ENCODE measurements around the gene DPH2.

DPH2 gene

GRCh38 chr1:43963890-43964289, 5.9 kb upstream of the DPH2 start:
- no peaks in the 10 kb centered on the region for H3K36me3 ChIP-seq (ENCODE audit: insufficient read depth, low read length)

GRCh38 chr1:43965316-43965715, 4.5 kb upstream of the DPH2 start:
- Histone ChIP-seq H3K27me3 (ENCODE audit: insufficient read depth, low read length, poor library complexity, severe bottlenecking) (no peaks in the 10 kb centered on the region), H3K4me2 (ENCODE audit: low read depth, low read length, poor library complexity, severe bottlenecking) (no peak overlapping the region), H3K36me3 (ENCODE audit: insufficient read depth, low read length) (no peaks in the 10 kb centered on the region), H3K4me1 (ENCODE audit: insufficient read depth, low read length, poor library complexity, severe bottlenecking) (no peaks in the 10 kb centered on the region), H3K9me2 (replicated peaks; ENCODE audit: low read depth, low read length) (no peaks in the 10 kb centered on the region), H2AFZ (ENCODE audit: low read length) (no peak overlapping the region), H3F3A (ENCODE audit: low read depth) (no peaks in the 10 kb centered on the region), H4K20me1 (ENCODE audit: insufficient read depth, low read length, poor library complexity, severe bottlenecking) (no peaks in the 10 kb centered on the region), H3K79me2 (ENCODE audit: insufficient read depth, low read length) (peaks cover 3% of the 10 kb centered on the region; the same call in 1 of the 2 replicates), H3K9me3 (ENCODE audit: insufficient read depth, low read depth, low read length) (no peaks in the 10 kb centered on the region), H3K9ac (ENCODE audit: low read depth, low read length, poor library complexity, severe bottlenecking) (no peak overlapping the region), H3K4me3 (ENCODE audit: low read length, poor library complexity, severe bottlenecking) (no peak overlapping the region)
- no peak for TF ChIP-seq EZH2phosphoT487 (IDR thresholded peaks at IDR 0.05; ENCODE audit: borderline replicate concordance)
- TF ChIP-seq CTCF (conservative IDR thresholded peaks at IDR 0.05; ENCODE audit: low read length) = no peak

More at GRCh38 chr1:43963890-43964289, 5.9 kb upstream of the DPH2 start:
- Histone ChIP-seq H3K79me2 (ENCODE audit: insufficient read depth, low read length) (no peaks in the 10 kb centered on the region), H4K20me1 (ENCODE audit: insufficient read depth, low read length, poor library complexity, severe bottlenecking) (no peaks in the 10 kb centered on the region), H3K9me2 (replicated peaks; ENCODE audit: low read depth, low read length) (no peaks in the 10 kb centered on the region), H3K9me3 (ENCODE audit: insufficient read depth, low read depth, low read length) (no peaks in the 10 kb centered on the region), H2AFZ (ENCODE audit: low read length) (no peak overlapping the region), H3F3A (ENCODE audit: low read depth) (no peaks in the 10 kb centered on the region), H3K9ac (ENCODE audit: low read depth, low read length, poor library complexity, severe bottlenecking) (no peak overlapping the region), H3K27me3 (ENCODE audit: insufficient read depth, low read length, poor library complexity, severe bottlenecking) (no peaks in the 10 kb centered on the region), H3K4me1 (ENCODE audit: insufficient read depth, low read length, poor library complexity, severe bottlenecking) (no peaks in the 10 kb centered on the region), H3K4me2 (ENCODE audit: low read depth, low read length, poor library complexity, severe bottlenecking) (no peak overlapping the region), H3K4me3 (ENCODE audit: low read length, poor library complexity, severe bottlenecking) (no peak overlapping the region)
- no peak for TF ChIP-seq CTCF (conservative IDR thresholded peaks at IDR 0.05; ENCODE audit: low read length)
- TF ChIP-seq EZH2phosphoT487 (IDR thresholded peaks at IDR 0.05; ENCODE audit: borderline replicate concordance) = no peak

GRCh38 chr1:43968348-43968948, 1.4 kb upstream of the DPH2 start:
- Histone ChIP-seq H3K79me2 (ENCODE audit: insufficient read depth, low read length) (peaks cover 12% of the 10 kb centered on the region; the same call in 1 of the 2 replicates), H3K9ac (ENCODE audit: low read depth, low read length, poor library complexity, severe bottlenecking) (no peak overlapping the region), H4K20me1 (ENCODE audit: insufficient read depth, low read length, poor library complexity, severe bottlenecking) (no peaks in the 10 kb centered on the region), H3K36me3 (ENCODE audit: insufficient read depth, low read length) (no peaks in the 10 kb centered on the region), H3K9me2 (replicated peaks; ENCODE audit: low read depth, low read length) (no peaks in the 10 kb centered on the region), H3K4me3 (ENCODE audit: low read length, poor library complexity, severe bottlenecking) (no peak overlapping the region), H3K4me1 (ENCODE audit: insufficient read depth, low read length, poor library complexity, severe bottlenecking) (peaks cover 7% of the 10 kb centered on the region), H3K4me2 (ENCODE audit: low read depth, low read length, poor library complexity, severe bottlenecking) (no peak overlapping the region), H3K9me3 (ENCODE audit: insufficient read depth, low read depth, low read length) (no peaks in the 10 kb centered on the region), H3F3A (ENCODE audit: low read depth) (no peaks in the 10 kb centered on the region), H2AFZ (ENCODE audit: low read length) (no peak overlapping the region), H3K27me3 (ENCODE audit: insufficient read depth, low read length, poor library complexity, severe bottlenecking) (no peaks in the 10 kb centered on the region)
- TF ChIP-seq CTCF (conservative IDR thresholded peaks at IDR 0.05; ENCODE audit: low read length) = no peak
